ENCODE results near the gene ITGB1BP1.
"Not testable (repeated sequence)": the region's sequence is repeated elsewhere in the genome, so short reads cannot be mapped to it uniquely, and the experiment has no call there.

Gene ITGB1BP1

GRCh38 chr2:9398881-9399780 lies 24.2 kb downstream of the ITGB1BP1 start:
- no peak for DNase-seq

GRCh38 chr2:9398251-9398650 lies 25.1 kb downstream of the ITGB1BP1 start:
- DNase-seq: not testable (repeated sequence)

- DNase-seq: no peak
Measured at GRCh38 chr2:9397201-9397600, 26.1 kb downstream of the ITGB1BP1 start.

- DNase-seq: no peak
Measured at GRCh38 chr2:9394816-9395215, 28.5 kb downstream of the ITGB1BP1 start.

GRCh38 chr2:9392898-9393765 lies 30.2 kb downstream of the ITGB1BP1 start:
- DNase-seq: no peak

GRCh38 chr2:9391961-9392720 lies 31.2 kb downstream of the ITGB1BP1 start:
- DNase-seq: no peak

- DNase-seq: no peak
Measured at GRCh38 chr2:9390991-9391390, 32.3 kb downstream of the ITGB1BP1 start.

GRCh38 chr2:9390151-9390850 lies 33.0 kb downstream of the ITGB1BP1 start:
- DNase-seq: no peak

- no peak for DNase-seq
Measured at GRCh38 chr2:9388950-9389911, 34.1 kb downstream of the ITGB1BP1 start.

GRCh38 chr2:9388199-9388681 lies 35.1 kb downstream of the ITGB1BP1 start:
- DNase-seq: no peak

- no peak for DNase-seq
Measured at GRCh38 chr2:9385841-9386240, 37.5 kb downstream of the ITGB1BP1 start.

GRCh38 chr2:9384521-9384920 lies 38.8 kb downstream of the ITGB1BP1 start:
- no peak for DNase-seq

- DNase-seq: no peak
Measured at GRCh38 chr2:9382604-9383235, 40.6 kb downstream of the ITGB1BP1 start.

GRCh38 chr2:9380702-9381628 lies 42.4 kb downstream of the ITGB1BP1 start:
- DNase-seq: no peak

GRCh38 chr2:9379391-9379755 lies 44.0 kb downstream of the ITGB1BP1 start:
- no peak for DNase-seq

GRCh38 chr2:9378433-9379390 lies 44.6 kb downstream of the ITGB1BP1 start:
- no peak for DNase-seq

GRCh38 chr2:9377461-9378097 lies 45.7 kb downstream of the ITGB1BP1 start:
- no peak for DNase-seq

Data from NCI-H1417 treated with DMSO at 0.1 percent for 48 hours (cell line).